HEK293 (cell line): ENCODE results near the gene PYDC2.

Experiments used
- CTCF ChIA-PET: fragments of 350-600 bp; formaldehyde crosslinking; extraction: SDS; loops from one replicate; lab custom pipeline; 2021; ENCODE audit warnings: antibody characterized with exemption; lab: Yijun Ruan, JAX
- POLR2A ChIA-PET: fragments of 300-600 bp; formaldehyde crosslinking; extraction: SDS; loops from one replicate; lab custom pipeline; 2020; ENCODE audit warnings: antibody characterized with exemption, inconsistent platforms; lab: Yijun Ruan, JAX
- H3K27ac ChIP-seq: fragments of 200-500 bp; sonication (Bioruptor generic); 2 replicates; pipeline ENCODE4 v1.5.1; 2014; ENCODE audit warnings: low read depth, low read length, control low read depth, inconsistent platforms; ENCODE audit errors: extremely low read depth
- H3K36me3 ChIP-seq, 2 experiments: fragments of 200-500 bp in 1 of 2; sonication (Bioruptor generic) in 1 of 2; 1 replicate in 1 of 2; 2 replicates in 1 of 2; pipeline ENCODE4 v1.5.1; 2014 to 2017; ENCODE audit warnings: inconsistent platforms in 2 of 2, low read length in 2 of 2; ENCODE audit not compliant: control insufficient read depth in 2 of 2, insufficient read depth in 1 of 2
- H3K4me1 ChIP-seq: fragments of 200-500 bp; sonication (Bioruptor generic); 2 replicates; pipeline ENCODE4 v1.5.1; 2014; ENCODE audit warnings: mild to moderate bottlenecking, low read length, inconsistent platforms; ENCODE audit not compliant: control insufficient read depth, insufficient read depth
- H3K4me3 ChIP-seq: 2 replicates; pipeline ENCODE4 v1.5.1; 2011; ENCODE audit warnings: low read depth, mild to moderate bottlenecking, control low read depth, low read length, moderate library complexity
- H3K9me3 ChIP-seq: fragments of 200-500 bp; sonication (Bioruptor generic); 2 replicates; pipeline ENCODE4 v1.5.1; 2014; ENCODE audit warnings: low read depth, low read length, inconsistent platforms; ENCODE audit not compliant: control insufficient read depth, insufficient read depth
- BCL11B ChIP-seq: fragments of 450-650 bp; formaldehyde crosslinking; IDR thresholded peaks from 2 replicates; pipeline ENCODE4 v1.5.1; 2016; ENCODE audit warnings: low read depth, missing biosample characterization, missing genetic modification characterization
- KLF1 ChIP-seq: fragments of 450-650 bp; formaldehyde crosslinking; IDR thresholded peaks from 2 replicates; pipeline ENCODE4 v1.5.1; 2016; ENCODE audit warnings: missing biosample characterization, missing genetic modification characterization
- PRDM4 ChIP-seq: fragments of 450-650 bp; formaldehyde crosslinking; IDR thresholded peaks from 2 replicates; pipeline ENCODE4 v1.5.1; 2017; ENCODE audit warnings: missing biosample characterization, missing genetic modification characterization
- REPIN1 ChIP-seq: fragments of 450-650 bp; formaldehyde crosslinking; IDR thresholded peaks from 2 replicates; pipeline ENCODE4 v1.5.1; 2017; ENCODE audit warnings: missing biosample characterization, missing genetic modification characterization, low read depth
- ZBTB17 ChIP-seq: fragments of 450-650 bp; formaldehyde crosslinking; IDR thresholded peaks from 2 replicates; pipeline ENCODE4 v1.5.1; 2016; ENCODE audit warnings: missing biosample characterization, missing genetic modification characterization
- ZBTB20 ChIP-seq: fragments of 450-650 bp; formaldehyde crosslinking; IDR thresholded peaks from 2 replicates; pipeline ENCODE4 v1.5.1; 2016; ENCODE audit warnings: missing biosample characterization, missing genetic modification characterization
- ZEB2 ChIP-seq: fragments of 450-650 bp; formaldehyde crosslinking; IDR thresholded peaks from 2 replicates; pipeline ENCODE4 v1.5.1; 2016; ENCODE audit warnings: missing biosample characterization, missing genetic modification characterization
- ZNF114 ChIP-seq: fragments of 450-650 bp; formaldehyde crosslinking; IDR thresholded peaks from 2 replicates; pipeline ENCODE4 v1.5.0; 2017; ENCODE audit warnings: missing biosample characterization, missing genetic modification characterization
- ZNF132 ChIP-seq: fragments of 450-650 bp; formaldehyde crosslinking; IDR thresholded peaks from 2 replicates; pipeline ENCODE4 v1.5.1; 2017; ENCODE audit warnings: missing biosample characterization, missing genetic modification characterization, borderline replicate concordance
- ZNF174 ChIP-seq: fragments of 450-650 bp; formaldehyde crosslinking; IDR thresholded peaks from 2 replicates; pipeline ENCODE4 v1.5.0; 2017; ENCODE audit warnings: missing biosample characterization, mild to moderate bottlenecking, missing genetic modification characterization
- ZNF18 ChIP-seq: fragments of 450-650 bp; formaldehyde crosslinking; IDR thresholded peaks from 2 replicates; pipeline ENCODE4 v1.5.1; 2016; ENCODE audit warnings: missing biosample characterization, missing genetic modification characterization
- ZNF19 ChIP-seq: fragments of 450-650 bp; formaldehyde crosslinking; IDR thresholded peaks from 2 replicates; pipeline ENCODE4; 2016; ENCODE audit warnings: missing biosample characterization, missing genetic modification characterization, low read depth
- ZNF223 ChIP-seq: fragments of 450-650 bp; formaldehyde crosslinking; IDR thresholded peaks from 2 replicates; pipeline ENCODE4 v1.5.1; 2016; ENCODE audit warnings: missing biosample characterization, missing genetic modification characterization
- ZNF23 ChIP-seq: fragments of 450-650 bp; formaldehyde crosslinking; IDR thresholded peaks from 2 replicates; pipeline ENCODE4 v1.5.1; 2016; ENCODE audit warnings: missing biosample characterization, missing genetic modification characterization, borderline replicate concordance
- ZNF292 ChIP-seq: fragments of 450-650 bp; formaldehyde crosslinking; IDR thresholded peaks from 2 replicates; pipeline ENCODE4 v1.5.1; 2016; ENCODE audit warnings: low read depth, missing biosample characterization, missing genetic modification characterization, borderline replicate concordance
- ZNF354C ChIP-seq: fragments of 450-650 bp; formaldehyde crosslinking; IDR thresholded peaks from 2 replicates; pipeline ENCODE4 v1.5.1; 2016; ENCODE audit warnings: missing biosample characterization, missing genetic modification characterization, low read depth, borderline replicate concordance
- ZNF449 ChIP-seq: fragments of 450-650 bp; formaldehyde crosslinking; IDR thresholded peaks from 2 replicates; pipeline ENCODE4 v1.5.1; 2017; ENCODE audit warnings: missing biosample characterization, mild to moderate bottlenecking, missing genetic modification characterization, moderate library complexity
- ZNF501 ChIP-seq: fragments of 450-650 bp; formaldehyde crosslinking; IDR thresholded peaks from 2 replicates; pipeline ENCODE4 v1.5.1; 2016; ENCODE audit warnings: missing biosample characterization, missing genetic modification characterization
- ZNF510 ChIP-seq: fragments of 450-650 bp; formaldehyde crosslinking; IDR thresholded peaks from 2 replicates; pipeline ENCODE4 v1.5.1; 2018; ENCODE audit warnings: mild to moderate bottlenecking, missing genetic modification characterization, missing biosample characterization; ENCODE audit not compliant: insufficient replicate concordance
- ZNF596 ChIP-seq: fragments of 450-650 bp; IDR thresholded peaks from 2 replicates; pipeline ENCODE4 v1.5.0; 2018; ENCODE audit warnings: missing biosample characterization, mild to moderate bottlenecking, missing genetic modification characterization, moderate library complexity
- ZNF623 ChIP-seq: fragments of 450-650 bp; formaldehyde crosslinking; IDR thresholded peaks from 2 replicates; pipeline ENCODE4 v1.5.1; 2016; ENCODE audit warnings: missing biosample characterization, missing genetic modification characterization
- ZNF626 ChIP-seq: fragments of 450-650 bp; sonication (Bioruptor Pico); formaldehyde crosslinking; IDR thresholded peaks from 2 replicates; pipeline ENCODE4 v1.5.1; 2018; ENCODE audit warnings: missing biosample characterization, missing genetic modification characterization, inconsistent platforms
- ZNF645 ChIP-seq: fragments of 450-650 bp; formaldehyde crosslinking; IDR thresholded peaks from 2 replicates; pipeline ENCODE4; 2016; ENCODE audit warnings: missing biosample characterization, missing genetic modification characterization

The PYDC2 gene

GRCh38 chr3:191461113-191461595 is at the start of gene PYDC2:
Gene PYDC2 (plus strand): TSS chr3:191461163. CDS start chr3:191461163, 0 bp downstream.
- no peaks in the 10 kb centered on the region for H3K9me3 ChIP-seq
- H3K4me1 ChIP-seq: no peaks in the 10 kb centered on the region
- H3K36me3 ChIP-seq: no peaks in the 10 kb centered on the region
- no peak for TF ChIP-seq ZBTB20 (tag by site-specific recombination)
- no peak for TF ChIP-seq ZNF223 (tag by site-specific recombination)
- no peak for TF ChIP-seq ZNF510 (tag by site-specific recombination)
- no peak for TF ChIP-seq REPIN1 (tag by site-specific recombination)
- TF ChIP-seq ZBTB17: peak; percentile 56
- no peak for TF ChIP-seq ZNF132
- ChIA-PET POLR2A (no interaction called here), CTCF (no interaction called here)
- no peak within 1 kb of the TSS for H3K4me3 ChIP-seq
- no peak within 1 kb of the TSS for H3K27ac ChIP-seq

GRCh38 chr3:191412759-191413158 is 48.2 kb upstream of the PYDC2 start:
- Histone ChIP-seq H3K4me1 (no peaks in the 10 kb centered on the region), H3K36me3 (no peaks in the 10 kb centered on the region), H3K9me3 (no peaks in the 10 kb centered on the region), H3K27ac (no peak overlapping the region), H3K4me3 (no peak overlapping the region)
- TF ChIP-seq ZNF449 (tag by site-specific recombination) (peak; percentile 74), ZNF292 (tag by site-specific recombination) (no peak)
- ChIA-PET CTCF (interaction anchor here (0.7 kb wide), 1 partner anchor 312 kb away, joined by 4 read pairs; no protein-coding TSS in a partner anchor), POLR2A (no interaction called here)

GRCh38 chr3:191414286-191414685 is 46.7 kb upstream of the PYDC2 start:
- Histone ChIP-seq H3K36me3 (no peaks in the 10 kb centered on the region), H3K4me3 (no peak overlapping the region), H3K4me1 (no peaks in the 10 kb centered on the region), H3K27ac (no peak overlapping the region), H3K9me3 (no peaks in the 10 kb centered on the region)
- ChIA-PET POLR2A (no interaction called here), CTCF (interaction anchor here (0.6 to 0.9 kb wide), 4 partner anchors 9 to 171 kb away, joined by 3 read pairs; no protein-coding TSS in a partner anchor)
- no peak for TF ChIP-seq ZNF501 (tag by site-specific recombination)
- no peak for TF ChIP-seq BCL11B (tag by site-specific recombination)
- no peak for TF ChIP-seq ZNF596 (tag by site-specific recombination)
- TF ChIP-seq ZNF18 (tag by site-specific recombination): no peak
- TF ChIP-seq ZNF354C (tag by site-specific recombination): no peak
- no peak for TF ChIP-seq ZNF626 (tag by site-specific recombination)

GRCh38 chr3:191414732-191415131 is 46.2 kb upstream of the PYDC2 start:
- ChIA-PET CTCF (interaction anchor here (0.6 kb wide), 2 partner anchors 170 to 172 kb away, joined by 3 read pairs; no protein-coding TSS in a partner anchor), POLR2A (no interaction called here)
- no peaks in the 10 kb centered on the region for H3K36me3 ChIP-seq
- H3K4me3 ChIP-seq: no peak overlapping the region
- H3K27ac ChIP-seq: no peak overlapping the region
- H3K4me1 ChIP-seq: no peaks in the 10 kb centered on the region
- H3K9me3 ChIP-seq: no peaks in the 10 kb centered on the region
- TF ChIP-seq PRDM4 (tag by site-specific recombination) (no peak), ZNF23 (tag by site-specific recombination) (no peak), ZNF19 (tag by site-specific recombination) (no peak), ZNF114 (tag by site-specific recombination) (no peak), KLF1 (no peak), ZEB2 (no peak), ZNF623 (tag by site-specific recombination) (no peak), ZNF174 (tag by site-specific recombination) (no peak), ZNF645 (tag by site-specific recombination) (no peak)
